A549 (cell line): ENCODE results near the gene FCER1G. TPM values are rescaled to one million over a fixed set of nuclear protein-coding genes. Genes with fewer than 3 reads are reported as not detected.

Experiments used
- ATAC-seq, 2 experiments: fragments of 200-7000 bp in 1 of 2; fragments of >200 bp in 1 of 2; cut with Nextera tagmentation in 1 of 2; cut with Tn5 transposase in 1 of 2; 3 replicates each; pipeline versions ENCODE4 v1.8.0 to v1.9.1; 2018 to 2020; ENCODE audit warnings: mild to moderate bottlenecking in 1 of 2, moderate library complexity in 1 of 2
- CTCF ChIA-PET: fragments of 300-600 bp; sonication (Branson Sonifier 250); formaldehyde crosslinking; extraction: SDS; loops from one replicate; lab custom pipeline; 2021; ENCODE audit warnings: antibody characterized with exemption, inconsistent platforms; lab: Yijun Ruan, JAX
- POLR2A ChIA-PET: fragments of 350-600 bp; formaldehyde crosslinking; extraction: SDS; loops from one replicate; lab custom pipeline; 2021; ENCODE audit warnings: antibody characterized with exemption, inconsistent platforms; lab: Yijun Ruan, JAX
- DNase-seq, 2 experiments: peaks; one replicate each; pipeline versions ENCODE4 v3.0.0 to v3.0.0-alpha.2; 2011 to 2016; ENCODE audit warnings: low read depth in 1 of 2, low spot score in 1 of 2
- FAIRE-seq: peaks from 2 replicates; lab custom pipeline; 2011; peaks lifted over from hg19 to GRCh38; lab: Jason Lieb, UNC
- H3K27ac ChIP-seq, 2 experiments: fragments of >200 bp; sonication (Bioruptor Twin); formaldehyde crosslinking; 3 replicates each; pipeline ENCODE4 v1.5.1; 2016 to 2017
- H3K4me1 ChIP-seq: fragments of >200 bp; sonication (Bioruptor Twin); formaldehyde crosslinking; 3 replicates; pipeline ENCODE4 v1.6.1; 2016
- H3K4me2 ChIP-seq: fragments of >200 bp; sonication (Bioruptor Twin); formaldehyde crosslinking; 3 replicates; pipeline ENCODE4 v1.6.1; 2016
- H3K4me3 ChIP-seq: fragments of >200 bp; sonication (Bioruptor Twin); formaldehyde crosslinking; 3 replicates; pipeline ENCODE4 v1.5.1; 2016
- H3K9me3 ChIP-seq: fragments of >200 bp; sonication (Bioruptor Twin); formaldehyde crosslinking; 3 replicates; pipeline ENCODE4 v1.6.1; 2016
- BHLHE40 ChIP-seq: IDR thresholded peaks from 2 replicates; pipeline ENCODE4 v1.6.1; 2012; ENCODE audit warnings: low read depth, low read length, inconsistent platforms
- CBX2 ChIP-seq: fragments of 200-600 bp; sonication (generic); IDR thresholded peaks from 2 replicates; pipeline ENCODE4 v1.6.1; 2016; ENCODE audit warnings: low read depth, mild to moderate bottlenecking, borderline replicate concordance
- EHF ChIP-seq: fragments of 250-450 bp; sonication (Bioruptor Pico); IDR thresholded peaks from 2 replicates; pipeline ENCODE4 v1.5.0; 2020; ENCODE audit warnings: mild to moderate bottlenecking
- EP300 ChIP-seq, 2 experiments: fragments of >200 bp; sonication (Bioruptor Twin); formaldehyde crosslinking; IDR thresholded peaks; 2 replicates in 1 of 2; 3 replicates in 1 of 2; pipeline ENCODE4 v1.6.1; 2016 to 2017
- ESRRA ChIP-seq: fragments of 150-350 bp; IDR thresholded peaks from 2 replicates; pipeline ENCODE4 v1.6.1; 2014; ENCODE audit warnings: mild to moderate bottlenecking, low read length, borderline replicate concordance
- FOXS1 ChIP-seq: fragments of 250-450 bp; sonication (Bioruptor Pico); IDR thresholded peaks from 2 replicates; pipeline ENCODE4 v1.5.0; 2020; ENCODE audit warnings: mild to moderate bottlenecking, moderate library complexity
- HEYL ChIP-seq: fragments of 250-450 bp; sonication (Bioruptor Pico); IDR thresholded peaks from 2 replicates; pipeline ENCODE4 v1.8.0; 2021; ENCODE audit warnings: mild to moderate bottlenecking, moderate library complexity
- HOXB13 ChIP-seq: fragments of 250-450 bp; sonication (Bioruptor Pico); IDR thresholded peaks from 2 replicates; pipeline ENCODE4 v1.5.0; 2020; ENCODE audit warnings: low read depth, mild to moderate bottlenecking, moderate library complexity
- HOXB5 ChIP-seq: fragments of 250-450 bp; sonication (Bioruptor Pico); IDR thresholded peaks from 2 replicates; pipeline ENCODE4 v1.5.0; 2020; ENCODE audit warnings: mild to moderate bottlenecking, moderate library complexity
- MAFK ChIP-seq: fragments of 450-650 bp; IDR thresholded peaks from 2 replicates; pipeline ENCODE4 v1.6.1; 2014; ENCODE audit not compliant: partially characterized antibody
- MAZ ChIP-seq: fragments of 150-350 bp; IDR thresholded peaks from 2 replicates; pipeline ENCODE4 v1.6.1; 2014; ENCODE audit warnings: antibody characterized with exemption, low read depth, low read length, borderline replicate concordance
- NFE2L2 ChIP-seq: fragments of 150-350 bp; conservative IDR thresholded peaks from 2 replicates; pipeline ENCODE4 v1.6.1; 2014; ENCODE audit warnings: low read length
- RCOR1 ChIP-seq: fragments of 150-350 bp; IDR thresholded peaks from 2 replicates; pipeline ENCODE4 v1.6.1; 2014; ENCODE audit warnings: antibody characterized with exemption, low read length, low read depth
- RNF2 ChIP-seq: fragments of 200-600 bp; sonication (generic); IDR thresholded peaks from 2 replicates; pipeline ENCODE4 v1.6.1; 2016; ENCODE audit warnings: low read depth, mild to moderate bottlenecking, antibody characterized with exemption, moderate library complexity, borderline replicate concordance
- SMC3 ChIP-seq: fragments of >200 bp; sonication (Bioruptor Twin); formaldehyde crosslinking; IDR thresholded peaks from 3 replicates; pipeline ENCODE4 v1.6.1; 2018; ENCODE audit warnings: inconsistent platforms
- SREBF2 ChIP-seq: fragments of 450-650 bp; IDR thresholded peaks from 2 replicates; pipeline ENCODE4 v1.6.1; 2014; ENCODE audit warnings: mild to moderate bottlenecking, moderate library complexity
- TFCP2L1 ChIP-seq: fragments of 250-450 bp; sonication (Bioruptor Pico); IDR thresholded peaks from 2 replicates; pipeline ENCODE4 v1.5.0; 2021; ENCODE audit warnings: mild to moderate bottlenecking
- ZNF302 ChIP-seq: fragments of 250-450 bp; sonication (Bioruptor Pico); IDR thresholded peaks from 2 replicates; pipeline ENCODE4 v1.9.0; 2021; ENCODE audit warnings: inconsistent platforms, mild to moderate bottlenecking, moderate library complexity
- WGBS: methylation state at CpG from one replicate; pipeline ENCODE4 v1.1.6; 2017; ENCODE audit errors: missing lambda C conversion rate; 5-methylcytosine and 5-hydroxymethylcytosine counted together
- polyA plus RNA-seq, 4 experiments: library from polyadenylated mRNA; depleted of rRNA in 3 of 4; stranded (reverse); fragments of >200 nt; fragmentation: RNase III in 1 of 4; extraction: RNeasy Plus Mini Kit Qiagen cat#74134 plus additional on column Dnase treatment in 1 of 4; gene quantifications; 2 replicates in 3 of 4; 3 replicates in 1 of 4; pipeline ENCODE4 v1.2.3, GENCODE V29; 2011 to 2017
- TF ChIP-seq, protein P1 (sequence below): fragments of 250-450 bp; sonication (Bioruptor Pico); IDR thresholded peaks from 2 replicates; pipeline ENCODE4 v1.5.0; 2021; ENCODE audit warnings: mild to moderate bottlenecking, moderate library complexity, borderline replicate concordance
- TF ChIP-seq, protein P2 (sequence below): fragments of 250-450 bp; sonication (Bioruptor Pico); IDR thresholded peaks from 2 replicates; pipeline ENCODE4 v1.5.0; 2020; ENCODE audit warnings: low read depth, mild to moderate bottlenecking, moderate library complexity
- TF ChIP-seq, protein P3 (sequence below): fragments of >200 bp; sonication (Bioruptor Twin); formaldehyde crosslinking; IDR thresholded peaks from 3 replicates; pipeline ENCODE4 v1.6.1; 2016
- TF ChIP-seq, protein P4 (sequence below): fragments of 450-650 bp; IDR thresholded peaks from 2 replicates; pipeline ENCODE4 v1.6.1; 2014; ENCODE audit warnings: antibody characterized with exemption
- TF ChIP-seq, protein P5 (sequence below): fragments of 200-600 bp; sonication (generic); IDR thresholded peaks from 2 replicates; pipeline ENCODE4 v1.6.1; 2016; ENCODE audit warnings: antibody characterized with exemption, mild to moderate bottlenecking, moderate library complexity
- TF ChIP-seq, protein P6 (sequence below): fragments of >200 bp; sonication (Bioruptor Twin); formaldehyde crosslinking; IDR thresholded peaks from 3 replicates; pipeline ENCODE4 v1.5.1; 2016

The FCER1G gene
- polyA plus RNA-seq, 2 of the 4 experiments (the other 2 are of a cell fraction) = 0.40 TPM; not detected in 1

DNA sequence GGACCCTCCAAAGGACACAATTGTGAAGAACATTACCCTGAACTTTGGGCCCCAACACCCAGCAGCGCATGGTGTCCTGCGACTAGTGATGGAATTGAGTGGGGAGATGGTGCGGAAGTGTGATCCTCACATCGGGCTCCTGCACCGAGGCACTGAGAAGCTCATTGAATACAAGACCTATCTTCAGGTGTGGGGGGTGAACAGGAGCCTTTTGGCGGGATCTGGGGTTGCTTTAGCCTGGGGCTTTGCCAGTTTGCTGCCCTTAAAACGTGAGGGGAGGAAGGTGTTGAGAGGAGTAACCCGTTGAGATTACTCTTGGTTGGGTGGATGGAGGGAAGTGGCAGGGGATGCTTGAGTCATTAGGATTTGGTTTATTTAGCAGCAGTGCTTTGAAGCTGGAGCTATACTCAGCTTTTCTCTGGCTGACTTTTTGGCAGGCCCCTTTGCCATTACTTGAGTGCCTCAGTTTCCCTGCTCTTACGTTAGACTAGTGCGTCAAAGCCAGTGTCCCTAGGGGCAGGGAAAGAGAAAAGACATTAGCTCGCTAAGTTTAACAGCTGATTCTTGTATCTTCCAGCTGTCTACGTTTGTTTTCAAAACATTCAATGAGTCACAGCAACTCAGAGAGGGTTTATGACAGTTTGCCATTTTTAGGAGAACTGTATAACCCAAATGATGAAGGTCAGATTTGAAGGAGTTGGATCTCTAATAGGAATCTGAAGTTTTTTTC lies 8.5 kb upstream of the FCER1G start:
- WGBS = 86% methylated on average over 12 of the region's 12 CpGs
- no peak for DNase-seq
- H3K4me2 ChIP-seq = no peak overlapping the region
- ChIA-PET CTCF (interaction anchor here (0.5 to 18.8 kb wide), 8 partner anchors 8 to 1993 kb away, joined by 3 to 319 read pairs (median 4); partner anchors contain the start of genes APOA2, FCER1G and TOMM40L), POLR2A (interaction anchor here (0.5 kb wide), 1 partner anchor 65 kb away, joined by 3 read pairs; no protein-coding TSS in a partner anchor)
- H3K9me3 ChIP-seq = no peaks in the 10 kb centered on the region
- no peak overlapping the region for H3K27ac ChIP-seq
- no peak overlapping the region for H3K4me3 ChIP-seq
- ATAC-seq = no peak
- TF ChIP-seq, protein P1, sequence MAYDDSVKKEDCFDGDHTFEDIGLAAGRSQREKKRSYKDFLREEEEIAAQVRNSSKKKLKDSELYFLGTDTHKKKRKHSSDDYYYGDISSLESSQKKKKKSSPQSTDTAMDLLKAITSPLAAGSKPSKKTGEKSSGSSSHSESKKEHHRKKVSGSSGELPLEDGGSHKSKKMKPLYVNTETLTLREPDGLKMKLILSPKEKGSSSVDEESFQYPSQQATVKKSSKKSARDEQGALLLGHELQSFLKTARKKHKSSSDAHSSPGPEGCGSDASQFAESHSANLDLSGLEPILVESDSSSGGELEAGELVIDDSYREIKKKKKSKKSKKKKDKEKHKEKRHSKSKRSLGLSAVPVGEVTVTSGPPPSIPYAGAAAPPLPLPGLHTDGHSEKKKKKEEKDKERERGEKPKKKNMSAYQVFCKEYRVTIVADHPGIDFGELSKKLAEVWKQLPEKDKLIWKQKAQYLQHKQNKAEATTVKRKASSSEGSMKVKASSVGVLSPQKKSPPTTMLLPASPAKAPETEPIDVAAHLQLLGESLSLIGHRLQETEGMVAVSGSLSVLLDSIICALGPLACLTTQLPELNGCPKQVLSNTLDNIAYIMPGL (CRISPR knock-in tag) = no peak
- TF ChIP-seq EP300 (IDR thresholded peaks at IDR 0.05) = no peak
- no peak for TF ChIP-seq RCOR1
- TF ChIP-seq EHF = no peak
- TF ChIP-seq FOXS1 (CRISPR knock-in tag) = no peak
- TF ChIP-seq BHLHE40 = no peak
- TF ChIP-seq MAZ = no peak
- no peak for TF ChIP-seq ZNF302
- TF ChIP-seq, protein P2, sequence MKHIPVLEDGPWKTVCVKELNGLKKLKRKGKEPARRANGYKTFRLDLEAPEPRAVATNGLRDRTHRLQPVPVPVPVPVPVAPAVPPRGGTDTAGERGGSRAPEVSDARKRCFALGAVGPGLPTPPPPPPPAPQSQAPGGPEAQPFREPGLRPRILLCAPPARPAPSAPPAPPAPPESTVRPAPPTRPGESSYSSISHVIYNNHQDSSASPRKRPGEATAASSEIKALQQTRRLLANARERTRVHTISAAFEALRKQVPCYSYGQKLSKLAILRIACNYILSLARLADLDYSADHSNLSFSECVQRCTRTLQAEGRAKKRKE = no peak
- no peak for TF ChIP-seq SMC3
- TF ChIP-seq HOXB13 (CRISPR knock-in tag) = no peak
- TF ChIP-seq, protein P3, sequence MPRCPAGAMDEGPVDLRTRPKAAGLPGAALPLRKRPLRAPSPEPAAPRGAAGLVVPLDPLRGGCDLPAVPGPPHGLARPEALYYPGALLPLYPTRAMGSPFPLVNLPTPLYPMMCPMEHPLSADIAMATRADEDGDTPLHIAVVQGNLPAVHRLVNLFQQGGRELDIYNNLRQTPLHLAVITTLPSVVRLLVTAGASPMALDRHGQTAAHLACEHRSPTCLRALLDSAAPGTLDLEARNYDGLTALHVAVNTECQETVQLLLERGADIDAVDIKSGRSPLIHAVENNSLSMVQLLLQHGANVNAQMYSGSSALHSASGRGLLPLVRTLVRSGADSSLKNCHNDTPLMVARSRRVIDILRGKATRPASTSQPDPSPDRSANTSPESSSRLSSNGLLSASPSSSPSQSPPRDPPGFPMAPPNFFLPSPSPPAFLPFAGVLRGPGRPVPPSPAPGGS = no peak
- TF ChIP-seq, protein P4, sequence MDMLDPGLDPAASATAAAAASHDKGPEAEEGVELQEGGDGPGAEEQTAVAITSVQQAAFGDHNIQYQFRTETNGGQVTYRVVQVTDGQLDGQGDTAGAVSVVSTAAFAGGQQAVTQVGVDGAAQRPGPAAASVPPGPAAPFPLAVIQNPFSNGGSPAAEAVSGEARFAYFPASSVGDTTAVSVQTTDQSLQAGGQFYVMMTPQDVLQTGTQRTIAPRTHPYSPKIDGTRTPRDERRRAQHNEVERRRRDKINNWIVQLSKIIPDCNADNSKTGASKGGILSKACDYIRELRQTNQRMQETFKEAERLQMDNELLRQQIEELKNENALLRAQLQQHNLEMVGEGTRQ = no peak
- TF ChIP-seq TFCP2L1 = no peak
- FAIRE-seq = no peak
- peaks cover 12% of the 10 kb centered on the region for H3K4me1 ChIP-seq

DNA sequence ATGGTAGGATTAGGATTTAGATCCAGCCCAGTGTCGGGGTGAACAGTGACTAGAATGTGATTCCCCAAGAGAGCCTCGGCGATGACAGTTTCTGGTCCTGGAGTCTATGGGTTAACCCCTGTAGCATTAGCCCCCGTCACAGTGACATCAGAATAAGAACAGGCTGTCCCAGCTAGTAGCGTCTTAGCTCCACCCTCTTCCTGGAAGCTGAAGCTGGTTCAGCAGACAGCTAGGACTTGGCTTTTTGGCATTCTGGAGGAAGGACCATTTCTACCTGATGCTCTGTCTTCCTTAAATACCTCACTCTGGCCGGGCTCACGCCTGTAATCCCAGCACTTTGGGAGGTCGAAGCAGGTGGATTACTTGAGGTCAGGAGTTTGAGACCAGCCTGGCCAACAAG lies 7.9 kb upstream of the FCER1G start:
- ChIA-PET CTCF (interaction anchor here (0.7 to 18.8 kb wide), 5 partner anchors 9 to 176 kb away, joined by 4 to 319 read pairs (median 93); partner anchors contain the start of genes APOA2, FCER1G and TOMM40L), POLR2A (no interaction called here)
- TF ChIP-seq CBX2 = no peak
- TF ChIP-seq, protein P5, sequence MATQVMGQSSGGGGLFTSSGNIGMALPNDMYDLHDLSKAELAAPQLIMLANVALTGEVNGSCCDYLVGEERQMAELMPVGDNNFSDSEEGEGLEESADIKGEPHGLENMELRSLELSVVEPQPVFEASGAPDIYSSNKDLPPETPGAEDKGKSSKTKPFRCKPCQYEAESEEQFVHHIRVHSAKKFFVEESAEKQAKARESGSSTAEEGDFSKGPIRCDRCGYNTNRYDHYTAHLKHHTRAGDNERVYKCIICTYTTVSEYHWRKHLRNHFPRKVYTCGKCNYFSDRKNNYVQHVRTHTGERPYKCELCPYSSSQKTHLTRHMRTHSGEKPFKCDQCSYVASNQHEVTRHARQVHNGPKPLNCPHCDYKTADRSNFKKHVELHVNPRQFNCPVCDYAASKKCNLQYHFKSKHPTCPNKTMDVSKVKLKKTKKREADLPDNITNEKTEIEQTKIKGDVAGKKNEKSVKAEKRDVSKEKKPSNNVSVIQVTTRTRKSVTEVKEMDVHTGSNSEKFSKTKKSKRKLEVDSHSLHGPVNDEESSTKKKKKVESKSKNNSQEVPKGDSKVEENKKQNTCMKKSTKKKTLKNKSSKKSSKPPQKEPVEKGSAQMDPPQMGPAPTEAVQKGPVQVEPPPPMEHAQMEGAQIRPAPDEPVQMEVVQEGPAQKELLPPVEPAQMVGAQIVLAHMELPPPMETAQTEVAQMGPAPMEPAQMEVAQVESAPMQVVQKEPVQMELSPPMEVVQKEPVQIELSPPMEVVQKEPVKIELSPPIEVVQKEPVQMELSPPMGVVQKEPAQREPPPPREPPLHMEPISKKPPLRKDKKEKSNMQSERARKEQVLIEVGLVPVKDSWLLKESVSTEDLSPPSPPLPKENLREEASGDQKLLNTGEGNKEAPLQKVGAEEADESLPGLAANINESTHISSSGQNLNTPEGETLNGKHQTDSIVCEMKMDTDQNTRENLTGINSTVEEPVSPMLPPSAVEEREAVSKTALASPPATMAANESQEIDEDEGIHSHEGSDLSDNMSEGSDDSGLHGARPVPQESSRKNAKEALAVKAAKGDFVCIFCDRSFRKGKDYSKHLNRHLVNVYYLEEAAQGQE = no peak
- no peak for TF ChIP-seq RNF2
- TF ChIP-seq MAFK = no peak
- no peak for TF ChIP-seq HEYL
- no peak for TF ChIP-seq NFE2L2
- TF ChIP-seq BHLHE40 = no peak
- no peak for TF ChIP-seq HOXB13 (CRISPR knock-in tag)
- no peak for TF ChIP-seq HOXB5 (CRISPR knock-in tag)
- TF ChIP-seq EHF = no peak
- TF ChIP-seq ESRRA = no peak
- TF ChIP-seq SREBF2 = no peak
- TF ChIP-seq FOXS1 (CRISPR knock-in tag) = no peak
- TF ChIP-seq TFCP2L1 = no peak
- TF ChIP-seq, protein P6, sequence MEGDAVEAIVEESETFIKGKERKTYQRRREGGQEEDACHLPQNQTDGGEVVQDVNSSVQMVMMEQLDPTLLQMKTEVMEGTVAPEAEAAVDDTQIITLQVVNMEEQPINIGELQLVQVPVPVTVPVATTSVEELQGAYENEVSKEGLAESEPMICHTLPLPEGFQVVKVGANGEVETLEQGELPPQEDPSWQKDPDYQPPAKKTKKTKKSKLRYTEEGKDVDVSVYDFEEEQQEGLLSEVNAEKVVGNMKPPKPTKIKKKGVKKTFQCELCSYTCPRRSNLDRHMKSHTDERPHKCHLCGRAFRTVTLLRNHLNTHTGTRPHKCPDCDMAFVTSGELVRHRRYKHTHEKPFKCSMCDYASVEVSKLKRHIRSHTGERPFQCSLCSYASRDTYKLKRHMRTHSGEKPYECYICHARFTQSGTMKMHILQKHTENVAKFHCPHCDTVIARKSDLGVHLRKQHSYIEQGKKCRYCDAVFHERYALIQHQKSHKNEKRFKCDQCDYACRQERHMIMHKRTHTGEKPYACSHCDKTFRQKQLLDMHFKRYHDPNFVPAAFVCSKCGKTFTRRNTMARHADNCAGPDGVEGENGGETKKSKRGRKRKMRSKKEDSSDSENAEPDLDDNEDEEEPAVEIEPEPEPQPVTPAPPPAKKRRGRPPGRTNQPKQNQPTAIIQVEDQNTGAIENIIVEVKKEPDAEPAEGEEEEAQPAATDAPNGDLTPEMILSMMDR = no peak
- no peak overlapping the region for H3K27ac ChIP-seq
- no peak overlapping the region for H3K4me3 ChIP-seq
- FAIRE-seq (no peak), ATAC-seq (no peak), DNase-seq (no peak)
- no peak overlapping the region for H3K4me2 ChIP-seq
- no peaks in the 10 kb centered on the region for H3K9me3 ChIP-seq
- WGBS = 87% methylated on average over 8 of the region's 8 CpGs
- H3K4me1 ChIP-seq = peaks cover 11% of the 10 kb centered on the region; the same call in 2 of the 3 replicates
